Measurements from ENCODE around the gene NAV2. TPM values are rescaled to one million over a fixed set of nuclear protein-coding genes. Genes with fewer than 3 reads are reported as not detected.

NAV2 gene
- total and polyA plus RNA-seq, 11 donors: 7.6 to 46.5 (median 20.2) TPM

GRCh38 chr11:20103281-20103680, 390.6 kb downstream of the NAV2 start:
- H3K27me3 ChIP-seq: no peaks in the 10 kb centered on the region
- H3K9me3 ChIP-seq: no peaks in the 10 kb centered on the region
- TF ChIP-seq POLR2A (IDR thresholded peaks at IDR 0.05): no peak
- no peak for TF ChIP-seq CTCF (IDR thresholded peaks at IDR 0.05)
- no peak overlapping the region for H3K27ac ChIP-seq
- no peak overlapping the region for H3K4me3 ChIP-seq
- H3K4me1 ChIP-seq: peaks cover 0 to 12% (median 0%) of the 10 kb centered on the region in 12 donors
- WGBS, 4 donors: 90 to 96% (median 95%) methylated on average over 6 to 7 of the region's 7 CpGs
- intact Hi-C loops (cut with DNase I): no loop called here
- H3K36me3 ChIP-seq: peaks cover 0 to 86% (median 47%) of the 10 kb centered on the region in 9 donors
- ATAC-seq (peak in 1 of 4 donors; percentile 14), DNase-seq (no peak)

- intact Hi-C loops (cut with DNase I): no loop called here
- TF ChIP-seq POLR2A (IDR thresholded peaks at IDR 0.05) (no peak), CTCF (IDR thresholded peaks at IDR 0.05) (no peak)
- Histone ChIP-seq H3K4me1 (peaks cover 0 to 8% (median 0%) of the 10 kb centered on the region in 12 donors), H3K36me3 (peaks cover 0 to 80% (median 51%) of the 10 kb centered on the region in 9 donors), H3K27ac (no peak overlapping the region), H3K9me3 (no peaks in the 10 kb centered on the region), H3K4me3 (no peak overlapping the region), H3K27me3 (no peaks in the 10 kb centered on the region)
- no peak for DNase-seq
- 92 to 96% (median 95%) methylated on average over 10 of the region's 10 CpGs for WGBS, 4 donors
- no peak for ATAC-seq
Observed at GRCh38 chr11:20105427-20105826, 392.8 kb downstream of the NAV2 start.

- Histone ChIP-seq H3K27me3 (no peaks in the 10 kb centered on the region), H3K9me3 (no peaks in the 10 kb centered on the region), H3K27ac (peak overlapping the region in 1 of 12 donors; percentile 87), H3K4me3 (no peak overlapping the region), H3K4me1 (peaks cover 0 to 26% (median 18%) of the 10 kb centered on the region in 12 donors), H3K36me3 (peaks cover 0 to 53% (median 42%) of the 10 kb centered on the region in 9 donors)
- no peak for DNase-seq
- ATAC-seq: no peak
- 92 to 99% (median 95%) methylated on average over 8 to 9 of the region's 9 CpGs for WGBS, 4 donors
- no peak for TF ChIP-seq CTCF (IDR thresholded peaks at IDR 0.05)
- no peak for TF ChIP-seq POLR2A (IDR thresholded peaks at IDR 0.05)
- intact Hi-C loops (cut with DNase I): loop anchor here (2.0 to 5.0 kb wide), 4 partner anchors 63 to 159 kb away; no protein-coding TSS in a partner anchor
Observed at GRCh38 chr11:20109731-20110445, 397.3 kb downstream of the NAV2 start.

GRCh38 chr11:20110908-20111669, 398.5 kb downstream of the NAV2 start:
- H3K9me3 ChIP-seq: no peaks in the 10 kb centered on the region
- ATAC-seq (peak; percentile 4 to 29 (median 16)), DNase-seq (no peak)
- H3K4me3 ChIP-seq: no peak overlapping the region
- peaks cover 0 to 26% (median 18%) of the 10 kb centered on the region in 12 donors for H3K4me1 ChIP-seq
- WGBS, 4 donors: 31 to 48% (median 36%) methylated on average over 5 to 8 of the region's 8 CpGs
- peaks cover 0 to 55% (median 36%) of the 10 kb centered on the region in 9 donors for H3K36me3 ChIP-seq
- H3K27ac ChIP-seq: peak overlapping the region in 10 of 12 donors; percentile 58 to 87 (median 78)
- H3K27me3 ChIP-seq: no peaks in the 10 kb centered on the region
- intact Hi-C loops (cut with DNase I): loop anchor here (2.0 to 5.0 kb wide), 4 partner anchors 64 to 160 kb away; no protein-coding TSS in a partner anchor
- TF ChIP-seq POLR2A (IDR thresholded peaks at IDR 0.05): no peak
- TF ChIP-seq CTCF (IDR thresholded peaks at IDR 0.05): peak; percentile 70 to 87 (median 78)
